HG03025 (cell line): ENCODE measurements around the gene RABGAP1.

Experiments
- ATAC-seq: cut with Tn5 transposase; IDR thresholded peaks from one replicate; pipeline ENCODE4 v1.9.1; 2021; ENCODE audit warnings: mild to moderate bottlenecking, moderate library complexity; ENCODE audit not compliant: unreplicated experiment, low FRiP score

RABGAP1 gene

DNA sequence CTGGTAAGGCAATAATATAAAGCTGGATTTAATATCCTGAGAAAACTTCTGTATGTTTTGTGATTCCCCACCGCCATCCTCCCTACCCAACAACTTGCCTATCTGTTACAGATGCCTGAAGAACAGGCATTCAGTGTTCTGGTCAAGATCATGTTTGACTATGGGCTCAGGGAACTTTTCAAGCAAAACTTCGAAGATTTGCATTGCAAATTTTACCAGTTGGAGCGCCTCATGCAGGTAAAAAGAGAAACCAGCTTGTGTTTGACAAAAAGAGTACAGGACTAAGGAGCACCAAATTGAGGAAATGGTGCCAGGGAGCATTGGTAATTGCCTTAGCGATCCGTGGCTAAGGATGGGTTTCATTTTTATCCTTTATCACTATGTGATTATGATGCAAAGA lies 132.6 kb downstream of the RABGAP1 start:
- no peak for ATAC-seq

DNA sequence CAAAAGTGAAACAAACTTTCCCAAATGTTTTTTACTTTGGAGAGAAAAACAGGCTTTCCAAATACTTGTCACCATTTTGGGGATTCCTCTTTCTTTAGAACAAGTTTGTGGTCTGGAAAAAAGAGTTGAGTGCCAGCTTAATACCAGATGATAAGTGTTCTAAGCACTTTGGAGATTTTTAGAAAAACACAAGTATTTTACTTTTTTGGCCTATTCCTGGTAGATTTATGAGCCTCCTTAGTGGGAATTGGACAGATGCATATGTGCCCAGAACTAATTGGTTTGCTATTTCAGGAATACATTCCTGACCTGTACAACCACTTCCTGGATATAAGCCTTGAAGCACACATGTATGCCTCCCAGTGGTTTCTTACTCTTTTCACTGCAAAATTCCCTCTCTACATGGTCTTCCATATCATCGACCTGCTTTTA lies 133.2 kb downstream of the RABGAP1 start:
- ATAC-seq = no peak

DNA sequence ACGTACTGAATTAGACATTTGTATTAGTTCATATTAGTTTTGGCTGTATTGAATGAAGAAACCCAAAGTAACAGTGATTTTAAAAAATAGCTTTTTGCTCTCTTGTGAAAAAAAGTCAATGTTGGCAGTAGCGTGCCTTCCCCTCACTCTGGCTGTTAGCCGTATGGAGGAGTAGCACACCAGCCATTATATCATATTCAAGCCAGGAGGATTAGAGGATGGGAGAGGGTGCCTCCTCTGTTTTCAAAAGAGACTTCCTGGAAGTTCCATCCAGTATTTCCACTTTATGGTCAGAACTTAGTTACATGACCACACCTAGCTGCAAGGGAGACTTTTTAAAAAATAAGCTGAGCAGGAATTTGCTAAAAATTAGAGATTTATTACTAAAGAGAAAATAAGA lies 133.8 kb downstream of the RABGAP1 start:
- no peak for ATAC-seq

DNA sequence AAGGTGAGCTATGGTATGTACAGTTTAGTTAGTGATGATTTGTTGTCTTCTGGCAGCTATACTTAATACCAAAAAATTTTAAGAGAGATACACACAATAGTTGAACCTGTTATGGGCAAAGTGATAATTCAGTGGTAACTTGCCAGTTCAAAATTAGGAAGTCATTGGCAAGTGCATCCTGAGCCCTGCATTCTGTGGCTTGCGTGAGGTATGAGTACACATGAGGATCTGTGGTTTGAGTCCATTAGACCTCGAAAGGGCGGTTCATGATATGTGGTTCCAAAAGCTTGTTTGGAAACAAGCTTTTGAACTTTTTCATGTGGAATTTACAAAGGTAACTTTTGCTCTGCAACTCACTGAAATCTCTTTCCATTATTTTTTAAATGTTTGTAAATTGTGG lies 139.6 kb downstream of the RABGAP1 start:
- ATAC-seq = no peak

DNA sequence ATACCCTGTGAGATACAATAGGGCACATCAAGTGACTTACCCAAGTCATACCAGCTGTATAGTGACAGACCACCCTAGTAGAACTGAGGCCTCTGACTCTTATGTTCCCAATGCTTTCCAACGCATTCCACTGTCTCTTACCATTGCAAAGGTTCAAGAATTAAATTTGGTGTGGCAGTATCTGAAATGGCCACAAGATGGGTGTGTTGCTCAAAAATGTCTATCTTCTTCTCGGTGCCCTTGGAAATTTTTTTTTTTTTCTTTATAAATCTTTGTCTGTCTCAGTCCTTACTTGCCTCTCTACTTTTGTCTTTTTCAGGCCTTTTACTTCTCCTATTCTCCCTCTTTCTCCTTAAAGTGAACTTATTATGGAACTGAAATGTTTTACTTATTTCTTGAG lies 141.0 kb downstream of the RABGAP1 start:
- no peak for ATAC-seq

DNA sequence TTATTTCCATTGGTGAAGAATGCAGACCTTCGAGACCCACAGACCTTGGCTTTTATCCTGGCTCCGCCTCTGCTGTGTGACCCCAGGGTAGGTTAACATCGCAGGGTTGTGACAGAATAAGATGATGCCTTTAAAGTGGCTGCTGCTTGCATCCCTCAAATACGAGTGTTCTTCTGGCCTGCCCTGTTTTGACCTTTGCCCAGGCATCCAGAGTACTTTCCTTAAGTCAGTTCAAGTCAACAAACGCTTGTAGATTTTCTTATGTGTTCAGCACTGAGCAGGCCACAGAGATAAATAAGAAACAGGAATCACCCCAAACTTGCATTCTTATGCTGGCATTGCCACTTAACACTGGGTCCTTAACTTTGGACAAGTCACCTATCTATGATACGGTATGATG lies 142.9 kb downstream of the RABGAP1 start:
- no peak for ATAC-seq

DNA sequence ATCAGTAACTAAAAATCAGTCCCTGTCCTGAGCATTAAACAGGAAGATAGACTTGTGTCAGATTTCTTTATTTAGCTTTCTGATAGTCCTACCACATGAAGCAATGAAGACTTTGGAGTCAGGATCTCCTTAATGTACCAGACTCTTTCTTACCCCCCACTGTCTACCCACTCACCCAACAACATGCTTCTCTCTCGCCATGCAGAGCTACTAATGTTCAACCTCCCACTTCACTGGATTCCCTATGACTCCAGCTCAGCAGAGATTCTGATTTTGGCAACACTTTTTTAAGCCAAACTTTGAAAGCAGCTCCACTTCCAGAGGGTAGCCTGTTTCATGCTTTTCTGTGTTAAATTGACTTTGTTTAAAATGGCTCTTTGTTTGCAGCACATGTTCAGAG lies 143.4 kb downstream of the RABGAP1 start:
- ATAC-seq = no peak

DNA sequence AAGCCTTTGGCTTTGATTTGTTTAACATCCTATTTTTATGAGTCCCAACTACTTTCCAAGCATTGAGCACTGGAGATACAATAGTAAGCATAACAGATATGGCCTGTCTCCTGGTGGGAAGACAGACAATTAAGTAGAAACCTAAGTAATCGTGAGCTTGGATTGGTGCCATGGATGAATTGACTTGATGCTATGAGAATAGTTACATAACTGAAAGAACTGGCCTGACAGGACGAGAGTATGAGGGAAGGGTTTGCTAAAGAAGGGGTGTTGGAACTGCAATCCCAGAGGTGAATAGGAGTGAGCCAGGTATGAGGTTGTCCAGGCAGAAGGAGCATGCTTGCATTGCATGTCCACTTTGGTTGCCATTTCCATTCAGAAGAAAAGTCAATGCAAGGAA lies 145.1 kb downstream of the RABGAP1 start:
- no peak for ATAC-seq

DNA sequence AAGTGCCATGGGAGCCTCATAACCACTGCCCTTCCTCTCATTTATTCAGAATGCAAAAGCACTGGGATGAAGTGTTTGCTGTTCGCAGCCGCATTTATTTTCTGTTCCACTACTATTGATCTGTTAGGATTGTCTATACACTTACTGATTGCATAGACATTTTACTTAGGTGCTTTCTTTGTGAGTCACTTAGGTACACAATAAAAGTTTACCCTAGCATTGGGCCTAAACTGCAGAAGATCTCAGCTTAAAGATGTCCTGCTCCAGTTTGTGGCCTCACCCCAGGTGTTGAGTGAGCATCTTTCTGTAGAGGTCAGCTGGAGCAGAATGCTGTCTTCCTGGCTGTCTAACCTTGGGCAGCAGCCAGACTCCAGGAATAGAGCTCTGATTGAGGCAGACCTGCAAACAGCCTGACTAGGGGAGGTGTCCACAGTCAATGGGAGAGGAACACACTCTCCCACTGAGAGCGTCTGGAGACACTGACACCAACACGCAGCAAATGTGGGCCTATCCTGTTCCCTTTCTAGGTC lies 146.6 kb downstream of the RABGAP1 start:
- ATAC-seq = no peak

DNA sequence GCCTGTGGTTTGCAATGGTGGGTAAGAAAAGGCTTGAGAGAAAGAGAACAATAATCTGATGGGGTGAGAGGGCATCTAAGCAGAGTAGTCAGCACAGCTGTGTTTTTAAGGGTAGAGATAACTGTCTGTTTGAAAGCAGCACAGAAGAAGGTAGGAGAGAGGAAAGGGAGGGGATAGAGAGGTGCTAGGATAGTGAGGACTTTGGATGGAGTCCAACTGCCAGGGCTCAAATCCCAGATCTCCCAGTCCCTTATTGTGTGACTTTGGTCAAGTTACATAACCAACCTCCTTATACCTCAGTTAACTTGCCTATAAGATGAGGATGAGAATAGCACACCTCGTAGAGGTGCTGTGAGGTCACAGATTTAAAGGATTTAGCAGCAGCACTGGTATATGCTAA lies 148.2 kb downstream of the RABGAP1 start:
- ATAC-seq = no peak

DNA sequence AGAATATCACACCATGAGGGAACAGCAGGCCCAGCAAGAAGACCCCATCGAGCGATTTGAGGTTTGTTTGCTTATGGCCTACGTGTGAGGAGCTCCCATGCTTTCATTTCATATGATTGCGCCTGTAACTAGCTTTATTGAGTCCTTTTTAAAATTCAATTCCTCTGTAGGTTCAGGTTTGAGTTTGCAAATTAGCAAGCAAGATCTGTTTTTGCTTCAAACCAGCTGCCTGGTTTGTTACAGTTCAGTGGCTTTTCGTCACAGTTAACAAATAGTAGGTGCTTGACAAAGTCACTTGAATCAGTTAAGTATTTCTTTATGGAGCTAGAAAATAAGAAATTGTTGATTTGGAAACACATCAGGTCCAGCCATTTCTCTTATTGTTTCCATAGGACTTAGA lies 149.0 kb downstream of the RABGAP1 start:
- ATAC-seq = no peak

DNA sequence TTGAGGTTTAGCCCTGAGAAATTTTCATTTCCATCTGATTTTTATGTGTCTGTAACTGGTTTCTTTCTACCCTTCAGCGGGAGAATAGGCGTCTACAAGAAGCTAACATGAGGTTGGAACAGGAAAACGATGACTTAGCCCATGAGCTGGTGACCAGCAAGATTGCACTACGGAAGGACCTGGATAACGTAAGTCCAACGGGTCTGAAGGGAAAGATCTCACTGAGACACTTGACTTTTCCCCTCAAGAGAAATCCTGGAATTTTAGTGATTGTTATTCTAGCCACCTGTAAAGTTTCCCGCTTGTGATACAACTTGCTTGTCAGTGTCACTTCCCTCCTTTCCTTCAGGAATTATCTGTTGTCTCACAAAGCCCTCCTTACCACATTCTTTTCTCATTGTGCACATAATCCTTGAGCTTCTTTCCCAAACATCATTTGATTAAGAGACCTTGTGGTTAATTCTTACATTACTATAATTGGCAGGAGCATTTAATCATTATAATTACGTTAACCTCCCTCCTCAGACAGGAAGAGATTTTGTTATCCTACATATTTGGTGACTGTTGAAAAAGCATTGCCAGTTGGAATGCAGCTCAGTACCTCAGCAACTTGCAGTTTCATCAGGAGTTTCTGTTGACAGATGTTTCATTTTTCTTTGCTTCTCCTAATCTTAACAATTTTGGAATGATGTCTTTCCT lies 149.5 kb downstream of the RABGAP1 start:
- no peak for ATAC-seq

DNA sequence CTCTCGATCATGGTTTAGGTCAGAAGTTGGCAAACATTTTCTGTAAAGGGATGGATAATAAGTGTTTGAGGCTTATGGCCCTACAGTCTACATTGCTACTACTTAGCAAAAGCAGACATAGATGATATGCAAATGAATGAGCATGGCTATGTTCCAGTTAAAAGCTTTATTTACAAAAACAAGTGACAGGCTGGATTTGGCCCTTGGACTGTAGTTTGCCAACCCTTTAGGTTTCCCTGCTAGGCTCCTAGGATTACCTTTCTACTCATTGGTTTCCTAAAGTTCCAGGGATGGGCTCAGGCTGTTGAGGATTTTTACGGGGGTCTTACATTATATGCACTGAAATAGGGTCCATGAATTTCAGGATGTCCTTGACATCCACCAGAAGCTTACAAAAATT lies 150.1 kb downstream of the RABGAP1 start:
- no peak for ATAC-seq

DNA sequence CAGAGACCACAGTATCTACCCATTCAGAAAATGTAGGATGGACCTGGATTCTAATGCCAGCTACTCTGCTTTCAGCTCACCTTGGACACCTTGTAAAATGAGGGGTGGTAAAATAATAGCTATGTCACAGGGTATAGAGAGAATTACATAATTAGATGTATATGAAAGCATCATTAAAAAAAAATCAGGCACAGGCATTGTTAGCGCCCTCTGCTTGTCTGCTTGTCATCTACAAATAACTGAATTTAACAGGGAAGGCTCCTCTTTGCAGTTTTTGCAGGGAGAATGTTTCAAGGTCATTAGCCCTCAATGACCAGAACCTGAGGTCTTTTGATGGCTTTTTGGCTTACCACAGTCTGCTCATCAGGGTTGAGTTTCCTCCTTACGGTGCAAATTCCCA lies 150.6 kb downstream of the RABGAP1 start:
- ATAC-seq = no peak

DNA sequence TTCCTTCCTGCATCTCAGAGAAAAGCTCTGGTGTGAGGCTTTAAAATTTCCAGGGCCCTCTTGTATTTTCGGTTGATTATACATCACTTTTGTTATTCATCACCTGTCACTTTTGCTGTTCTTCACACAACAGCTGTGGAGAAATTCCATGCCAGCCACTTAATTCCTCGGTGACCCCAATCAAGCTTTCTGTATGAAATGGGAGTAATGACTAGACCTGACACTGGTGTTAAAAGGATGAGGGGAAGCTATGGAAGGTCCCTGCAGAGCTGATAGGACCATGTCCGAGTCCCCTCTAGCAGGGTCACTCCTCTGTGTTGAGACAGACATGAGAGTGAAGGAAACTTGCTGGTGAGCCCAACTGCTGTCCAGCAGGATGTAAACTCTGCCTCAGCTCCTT lies 152.3 kb downstream of the RABGAP1 start:
- no peak for ATAC-seq

DNA sequence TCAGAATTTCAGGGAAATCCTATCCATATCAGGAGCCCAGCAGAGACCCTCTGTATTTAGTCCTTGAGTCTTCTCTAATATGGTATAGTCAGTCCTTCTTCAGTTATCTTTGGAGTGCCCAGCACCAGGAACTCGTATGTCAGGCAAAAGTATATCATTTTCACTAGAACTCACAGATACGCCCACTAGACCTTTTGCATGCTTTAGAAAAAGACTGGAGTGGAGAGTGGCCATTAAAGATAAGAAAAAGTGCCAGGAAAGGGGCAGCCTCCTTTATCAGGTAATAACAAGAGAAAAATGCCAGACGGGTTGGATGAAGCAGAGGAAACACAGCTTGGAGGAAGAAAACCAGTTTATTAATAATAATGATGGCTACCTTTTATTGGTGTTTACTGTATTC lies 156.2 kb downstream of the RABGAP1 start:
- no peak for ATAC-seq

DNA sequence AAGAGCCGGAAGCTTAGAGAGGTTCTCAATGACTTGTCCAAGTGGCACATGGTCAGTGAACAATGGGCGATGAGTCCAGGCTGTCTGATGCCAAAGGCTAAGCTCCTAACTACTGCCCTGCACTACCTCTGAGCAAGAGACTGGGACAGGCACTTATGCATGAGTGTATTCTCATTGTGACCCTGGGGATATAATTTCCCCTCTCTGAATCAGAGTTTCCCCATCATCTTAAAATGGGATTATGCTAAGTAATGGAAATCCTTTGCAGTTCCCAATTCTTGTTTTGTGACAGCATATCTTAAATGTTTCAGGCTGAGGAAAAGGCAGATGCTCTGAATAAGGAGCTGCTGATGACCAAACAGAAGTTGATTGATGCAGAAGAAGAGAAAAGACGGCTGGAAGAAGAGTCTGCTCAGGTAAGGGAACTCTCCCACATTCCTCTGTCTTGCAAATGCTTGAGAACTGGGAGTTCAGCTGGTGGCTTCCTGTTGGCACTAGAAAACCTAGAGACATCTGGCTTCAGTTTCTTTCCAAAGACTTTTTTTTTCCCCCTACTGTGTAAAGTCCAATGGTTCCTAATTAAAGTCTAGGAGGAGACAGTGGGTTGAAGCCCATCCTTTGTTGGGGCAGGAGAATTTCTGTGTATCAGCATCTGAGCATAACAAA lies 156.7 kb downstream of the RABGAP1 start:
- no peak for ATAC-seq

DNA sequence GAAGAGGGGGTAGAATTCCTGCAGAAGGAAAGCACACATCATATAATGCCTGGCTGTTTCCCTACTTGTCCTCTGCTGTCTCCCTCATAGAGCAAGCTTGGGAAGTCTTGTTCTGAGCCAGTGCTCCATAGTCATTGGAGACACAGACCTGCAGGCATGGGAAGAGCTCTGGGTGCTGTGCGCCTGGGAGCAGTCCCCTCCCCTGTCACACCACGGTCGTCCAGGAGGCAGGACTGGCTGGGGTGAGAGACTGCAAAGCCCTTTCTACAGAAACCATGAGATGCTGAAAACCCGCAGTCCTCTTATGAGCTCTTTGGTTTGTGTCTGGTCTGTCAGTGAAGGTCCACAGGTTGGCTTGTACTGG lies 157.3 kb downstream of the RABGAP1 start:
- ATAC-seq = no peak

DNA sequence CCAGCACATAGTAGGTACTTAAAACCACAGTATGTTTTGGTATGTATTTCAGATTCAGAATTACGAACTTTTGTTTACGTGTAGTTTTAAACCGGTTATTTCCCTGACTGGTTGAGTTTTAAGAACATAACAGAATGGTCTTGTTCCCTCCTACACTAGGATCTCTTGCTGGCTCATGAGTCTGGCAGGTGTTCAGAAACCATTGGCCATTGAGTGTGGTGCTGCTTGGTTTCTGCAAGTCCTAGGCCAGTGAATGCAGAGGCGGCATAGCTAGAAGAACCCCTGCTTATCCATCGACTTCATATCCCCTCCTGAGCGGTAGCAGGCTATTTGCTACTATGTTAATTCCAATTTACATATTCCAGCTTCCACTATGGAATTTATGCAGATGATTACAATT lies 158.2 kb downstream of the RABGAP1 start:
- ATAC-seq = no peak

DNA sequence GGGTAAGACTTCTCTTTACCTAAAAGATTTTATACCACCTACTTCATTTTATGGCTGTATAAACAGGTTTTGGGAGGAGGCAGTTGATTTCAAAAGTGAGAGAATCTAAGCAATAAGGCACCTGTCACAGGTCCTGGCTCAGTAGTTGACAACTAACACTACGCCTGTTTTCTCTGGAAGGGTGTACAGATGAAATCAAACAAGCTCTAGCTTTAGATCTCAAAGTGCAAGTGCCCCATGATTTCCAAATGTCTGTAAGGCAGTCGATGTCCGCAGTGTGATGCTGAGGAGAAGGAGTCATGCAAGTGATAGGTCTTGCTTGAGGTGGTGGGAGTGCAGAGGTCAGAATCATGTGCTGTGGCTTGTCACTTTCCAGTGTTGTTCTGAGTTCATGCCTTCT lies 158.7 kb downstream of the RABGAP1 start:
- ATAC-seq = no peak

DNA sequence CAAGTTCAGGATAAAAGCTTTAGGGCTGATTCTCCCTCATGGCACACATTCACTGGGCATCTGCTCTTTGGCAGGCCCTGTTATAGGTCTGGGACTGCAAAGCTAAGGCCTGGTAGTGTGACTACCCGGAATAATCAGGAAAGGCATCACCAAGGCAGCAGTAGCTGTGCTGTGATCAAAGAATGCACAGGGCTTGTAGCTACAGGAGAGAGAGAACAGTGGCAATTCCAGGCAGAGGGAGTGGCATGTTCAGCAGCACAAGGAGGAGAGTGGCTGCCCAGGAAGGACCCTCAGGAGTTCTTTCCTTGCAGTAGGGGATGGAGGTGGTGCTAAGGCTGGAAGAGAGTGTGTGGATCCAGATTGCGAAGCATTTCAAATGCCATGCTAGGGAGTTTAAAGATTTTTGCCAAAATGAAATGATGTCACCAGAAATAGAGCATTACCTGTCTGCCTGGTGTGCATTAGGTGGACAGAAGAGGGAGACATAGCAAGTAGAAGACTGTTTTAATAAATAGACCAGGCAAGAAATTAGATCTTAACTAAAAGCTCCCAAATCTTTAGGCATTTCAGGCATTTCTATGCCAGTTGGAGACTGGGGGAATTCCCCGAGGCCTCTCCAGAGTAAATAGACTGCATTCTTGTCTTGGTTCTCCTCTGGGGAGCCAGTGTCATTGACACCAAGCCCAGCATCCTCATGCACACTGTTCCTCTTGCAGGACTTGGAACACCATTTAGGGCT lies 161.7 kb downstream of the RABGAP1 start:
- ATAC-seq = no peak

DNA sequence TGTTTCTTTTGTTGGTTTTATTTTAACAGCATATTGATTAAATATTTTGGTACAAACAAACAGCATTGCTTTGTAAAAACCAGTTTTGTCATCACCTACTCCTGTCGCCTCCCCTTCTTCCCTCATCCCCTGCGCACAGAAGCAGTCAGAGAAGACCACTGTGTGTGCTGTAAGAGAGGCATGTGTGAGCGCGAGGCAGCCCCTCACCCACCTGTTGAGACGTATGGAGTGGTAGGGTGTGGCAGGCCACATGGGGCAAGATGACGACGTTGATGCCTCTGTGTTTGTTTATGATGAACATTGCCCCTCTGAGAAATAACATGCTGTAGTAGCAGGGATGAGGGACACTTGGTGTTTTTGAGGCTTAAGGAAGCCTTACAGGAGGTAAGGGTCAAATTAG lies 164.0 kb downstream of the RABGAP1 start:
- no peak for ATAC-seq
